Mesenchymal stem cell (in vitro differentiated cells and primary cell): ENCODE measurements around the gene TGFA.

ENCODE experiments used
- DNase-seq: peaks from one replicate; pipeline ENCODE4 v3.0.0-alpha.2; 2013
- H2AFZ ChIP-seq: one replicate; pipeline ENCODE4 v1.6.1; 2013; ENCODE audit warnings: low read depth, mild to moderate bottlenecking, control low read depth, inconsistent platforms, low read length, moderate library complexity
- H2AK5ac ChIP-seq: 2 replicates; pipeline ENCODE4 v1.6.1; 2013; ENCODE audit warnings: low read length, moderate library complexity, mild to moderate bottlenecking, inconsistent platforms; ENCODE audit not compliant: severe bottlenecking
- H2BK120ac ChIP-seq: one replicate; pipeline ENCODE4 v1.6.1; 2013; ENCODE audit warnings: low read depth, mild to moderate bottlenecking, inconsistent platforms, low read length, moderate library complexity
- H2BK12ac ChIP-seq, 2 experiments: one replicate each; pipeline ENCODE4 v1.6.1; 2013; ENCODE audit warnings: inconsistent platforms in 2 of 2, low read length in 2 of 2, mild to moderate bottlenecking in 2 of 2, moderate library complexity in 2 of 2, control low read depth in 1 of 2
- H2BK15ac ChIP-seq: one replicate; pipeline ENCODE4 v1.6.1; 2013; ENCODE audit warnings: mild to moderate bottlenecking, low read depth, inconsistent platforms; ENCODE audit not compliant: poor library complexity, severe bottlenecking
- H2BK5ac ChIP-seq: 2 replicates; pipeline ENCODE4 v1.6.1; 2013; ENCODE audit warnings: low read depth, mild to moderate bottlenecking, low read length, control low read depth, inconsistent platforms; ENCODE audit not compliant: poor library complexity, severe bottlenecking
- H3K14ac ChIP-seq, 2 experiments: one replicate each; pipeline ENCODE4 v1.6.1; 2013; ENCODE audit warnings: inconsistent platforms in 2 of 2, low read length in 2 of 2, control low read depth in 1 of 2, mild to moderate bottlenecking in 1 of 2, moderate library complexity in 1 of 2
- H3K18ac ChIP-seq, 2 experiments: one replicate each; pipeline ENCODE4 v1.6.1; 2013; ENCODE audit warnings: inconsistent platforms in 2 of 2, low read length in 2 of 2, control low read depth in 1 of 2, low read depth in 1 of 2, mild to moderate bottlenecking in 1 of 2
- H3K23ac ChIP-seq, 2 experiments: one replicate each; pipeline ENCODE4 v1.6.1; 2013; ENCODE audit warnings: inconsistent platforms in 2 of 2, low read length in 2 of 2, mild to moderate bottlenecking in 2 of 2, moderate library complexity in 2 of 2, control low read depth in 1 of 2
- H3K27ac ChIP-seq: 2 replicates; pipeline ENCODE4 v1.5.1; 2013; ENCODE audit warnings: mild to moderate bottlenecking, moderate library complexity, low read length, control low read depth, inconsistent platforms; ENCODE audit not compliant: poor library complexity, severe bottlenecking
- H3K27me3 ChIP-seq, 2 experiments: 2 replicates each; pipeline versions ENCODE4 v1.6.1 to v1.7.0; 2013; ENCODE audit warnings: low read length in 2 of 2, mild to moderate bottlenecking in 2 of 2, moderate library complexity in 2 of 2, control low read depth in 1 of 2, inconsistent platforms in 1 of 2; ENCODE audit not compliant: control insufficient read depth in 1 of 2, insufficient read depth in 1 of 2
- H3K36me3 ChIP-seq, 2 experiments: 2 replicates each; pipeline versions ENCODE4 v1.6.1 to v1.7.0; 2013; ENCODE audit warnings: low read length in 2 of 2, control low read depth in 1 of 2, inconsistent platforms in 1 of 2, low read depth in 1 of 2, mild to moderate bottlenecking in 1 of 2; ENCODE audit not compliant: insufficient read depth in 2 of 2, control insufficient read depth in 1 of 2
- H3K4ac ChIP-seq, 2 experiments: one replicate each; pipeline ENCODE4 v1.6.1; 2013; ENCODE audit warnings: inconsistent platforms in 2 of 2, low read length in 2 of 2, mild to moderate bottlenecking in 2 of 2, moderate library complexity in 2 of 2, control low read depth in 1 of 2, low read depth in 1 of 2
- H3K4me1 ChIP-seq: 2 replicates; pipeline ENCODE4 v1.6.1; 2013; ENCODE audit warnings: low read depth, low read length, control low read depth; ENCODE audit not compliant: control insufficient read depth, insufficient read depth
- H3K4me2 ChIP-seq: 2 replicates; pipeline ENCODE4 v1.6.1; 2013; ENCODE audit warnings: low read length, mild to moderate bottlenecking, inconsistent platforms; ENCODE audit not compliant: poor library complexity, severe bottlenecking
- H3K4me3 ChIP-seq, 2 experiments: 2 replicates each; pipeline versions ENCODE4 v1.5.1 to v1.7.0; 2013; ENCODE audit warnings: low read length in 2 of 2, mild to moderate bottlenecking in 2 of 2, control low read depth in 1 of 2, low read depth in 1 of 2; ENCODE audit not compliant: insufficient read depth in 1 of 2
- H3K79me1 ChIP-seq: replicated peaks from 2 replicates; pipeline ENCODE4 v1.6.1; 2013; ENCODE audit warnings: mild to moderate bottlenecking, control low read depth, low read length, inconsistent platforms; ENCODE audit not compliant: poor library complexity, severe bottlenecking
- H3K9ac ChIP-seq: 2 replicates; pipeline ENCODE4 v1.7.0; 2013; ENCODE audit warnings: mild to moderate bottlenecking, low read length, moderate library complexity
- H3K9me3 ChIP-seq: 2 replicates; pipeline ENCODE4 v1.7.0; 2013; ENCODE audit warnings: mild to moderate bottlenecking, low read length; ENCODE audit not compliant: control insufficient read depth
- H4K8ac ChIP-seq: one replicate; pipeline ENCODE4 v1.6.1; 2013; ENCODE audit warnings: inconsistent platforms, mild to moderate bottlenecking, low read length, moderate library complexity
- H4K91ac ChIP-seq: one replicate; pipeline ENCODE4 v1.6.1; 2013; ENCODE audit warnings: mild to moderate bottlenecking, low read length, inconsistent platforms
- WGBS: methylation state at CpG from one replicate; pipeline ENCODE4 v1.1.7; 2013; ENCODE audit warnings: mixed read lengths; 5-methylcytosine and 5-hydroxymethylcytosine counted together

The TGFA gene

GRCh38 chr2:70461414-70461813 is 92.2 kb downstream of the TGFA start:
- H3K14ac ChIP-seq: no peak overlapping the region
- H3K23ac ChIP-seq: no peak overlapping the region
- DNase-seq: no peak
- H3K27me3 ChIP-seq: peaks cover 60 to 61% of the 10 kb centered on the region in 2 experiments
- no peaks in the 10 kb centered on the region for H3K9me3 ChIP-seq
- no peak overlapping the region for H2AFZ ChIP-seq
- H2BK5ac ChIP-seq: no peak overlapping the region
- no peak overlapping the region for H3K9ac ChIP-seq
- no peak overlapping the region for H4K8ac ChIP-seq
- H3K36me3 ChIP-seq: no peaks in the 10 kb centered on the region
- no peaks in the 10 kb centered on the region for H3K4me1 ChIP-seq
- H3K79me1 ChIP-seq: no peaks in the 10 kb centered on the region
- H2BK12ac ChIP-seq: no peak overlapping the region
- H2BK15ac ChIP-seq: no peak overlapping the region
- no peak overlapping the region for H2BK120ac ChIP-seq
- H3K18ac ChIP-seq: no peak overlapping the region
- H3K27ac ChIP-seq: no peak overlapping the region
- WGBS: 69% methylated on average over 2 of the region's 4 CpGs
- H3K4me3 ChIP-seq: no peak overlapping the region
- no peak overlapping the region for H2AK5ac ChIP-seq
- H4K91ac ChIP-seq: no peak overlapping the region
- H3K4me2 ChIP-seq: no peak overlapping the region
- no peak overlapping the region for H3K4ac ChIP-seq

GRCh38 chr2:70460333-70460732 is 93.3 kb downstream of the TGFA start:
- no peak overlapping the region for H2BK5ac ChIP-seq
- H3K4me2 ChIP-seq: no peak overlapping the region
- no peak overlapping the region for H2BK12ac ChIP-seq
- no peak overlapping the region for H2AK5ac ChIP-seq
- H3K36me3 ChIP-seq: no peaks in the 10 kb centered on the region
- H4K91ac ChIP-seq: no peak overlapping the region
- no peak overlapping the region for H4K8ac ChIP-seq
- H3K9me3 ChIP-seq: no peaks in the 10 kb centered on the region
- H3K4me1 ChIP-seq: no peaks in the 10 kb centered on the region
- no peak overlapping the region for H3K9ac ChIP-seq
- peaks cover 65 to 72% of the 10 kb centered on the region in 2 experiments for H3K27me3 ChIP-seq
- no peaks in the 10 kb centered on the region for H3K79me1 ChIP-seq
- H3K14ac ChIP-seq: no peak overlapping the region
- H3K23ac ChIP-seq: no peak overlapping the region
- H2BK120ac ChIP-seq: no peak overlapping the region
- H3K27ac ChIP-seq: no peak overlapping the region
- no peak overlapping the region for H3K18ac ChIP-seq
- no peak overlapping the region for H3K4me3 ChIP-seq
- no peak overlapping the region for H3K4ac ChIP-seq
- DNase-seq: no peak
- no peak overlapping the region for H2AFZ ChIP-seq
- 17% methylated on average over 2 of the region's 3 CpGs for WGBS
- no peak overlapping the region for H2BK15ac ChIP-seq

- H3K18ac ChIP-seq: no peak overlapping the region
- no peak overlapping the region for H3K27ac ChIP-seq
- no peak overlapping the region for H3K14ac ChIP-seq
- H3K4me1 ChIP-seq: no peaks in the 10 kb centered on the region
- no peaks in the 10 kb centered on the region for H3K79me1 ChIP-seq
- peaks cover 69 to 81% of the 10 kb centered on the region in 2 experiments for H3K27me3 ChIP-seq
- H3K4me2 ChIP-seq: no peak overlapping the region
- H4K8ac ChIP-seq: no peak overlapping the region
- H2BK5ac ChIP-seq: no peak overlapping the region
- no peak overlapping the region for H2AK5ac ChIP-seq
- no peak overlapping the region for H3K23ac ChIP-seq
- no peaks in the 10 kb centered on the region for H3K9me3 ChIP-seq
- H3K9ac ChIP-seq: no peak overlapping the region
- WGBS: 61% methylated on average over 5 of the region's 5 CpGs
- H3K4me3 ChIP-seq: no peak overlapping the region
- no peak overlapping the region for H2BK12ac ChIP-seq
- no peak overlapping the region for H2BK120ac ChIP-seq
- no peak overlapping the region for H2AFZ ChIP-seq
- no peak overlapping the region for H4K91ac ChIP-seq
- H3K36me3 ChIP-seq: no peaks in the 10 kb centered on the region
- no peak for DNase-seq
- no peak overlapping the region for H3K4ac ChIP-seq
- H2BK15ac ChIP-seq: no peak overlapping the region
These were observed 95.0 kb downstream of the TGFA start for GRCh38 chr2:70458661-70459060.

GRCh38 chr2:70456585-70457495 is 96.8 kb downstream of the TGFA start:
- no peak overlapping the region for H3K4me3 ChIP-seq
- no peak overlapping the region for H4K8ac ChIP-seq
- no peak overlapping the region for H2BK5ac ChIP-seq
- H3K36me3 ChIP-seq: no peaks in the 10 kb centered on the region
- no peak overlapping the region for H3K18ac ChIP-seq
- H3K4me2 ChIP-seq: no peak overlapping the region
- no peak overlapping the region for H3K9ac ChIP-seq
- no peak for DNase-seq
- no peak overlapping the region for H3K4ac ChIP-seq
- no peak overlapping the region for H2BK15ac ChIP-seq
- H2BK120ac ChIP-seq: no peak overlapping the region
- WGBS: 90% methylated on average over 10 of the region's 10 CpGs
- no peak overlapping the region for H3K14ac ChIP-seq
- no peaks in the 10 kb centered on the region for H3K79me1 ChIP-seq
- no peaks in the 10 kb centered on the region for H3K4me1 ChIP-seq
- no peak overlapping the region for H3K23ac ChIP-seq
- H2BK12ac ChIP-seq: no peak overlapping the region
- no peak overlapping the region for H4K91ac ChIP-seq
- peaks cover 51 to 80% of the 10 kb centered on the region in 2 experiments for H3K27me3 ChIP-seq
- no peak overlapping the region for H3K27ac ChIP-seq
- no peak overlapping the region for H2AK5ac ChIP-seq
- no peaks in the 10 kb centered on the region for H3K9me3 ChIP-seq
- no peak overlapping the region for H2AFZ ChIP-seq
